Urinary bladder (tissue), 4 donors: ENCODE results near the gene PPP2R2D. TPM values are rescaled to one million over a fixed set of nuclear protein-coding genes. Genes with fewer than 3 reads are reported as not detected.
"Not testable (repeated sequence)": the region's sequence is repeated elsewhere in the genome, so short reads cannot be mapped to it uniquely, and the experiment has no call there.

ENCODE experiments used
- DNase-seq: peaks from one replicate; pipeline ENCODE4 v3.0.0-alpha.2; 2015; ENCODE audit errors: extremely low spot score
- H3K27ac ChIP-seq: one replicate; pipeline ENCODE4 v1.5.1; 2013; ENCODE audit warnings: low read depth, mild to moderate bottlenecking, moderate library complexity
- H3K36me3 ChIP-seq: one replicate; pipeline ENCODE4 v1.6.1; 2013; ENCODE audit warnings: mild to moderate bottlenecking, moderate library complexity; ENCODE audit not compliant: insufficient read depth
- H3K4me1 ChIP-seq: one replicate; pipeline ENCODE4 v1.6.1; 2013; ENCODE audit warnings: mild to moderate bottlenecking, moderate library complexity; ENCODE audit not compliant: insufficient read depth
- H3K4me3 ChIP-seq: one replicate; pipeline ENCODE4 v1.5.1; 2013; ENCODE audit warnings: low read depth, low read length
- WGBS: extraction: QIAGEN DNeasy Blood & Tissue Kit; methylation state at CpG from one replicate; pipeline ENCODE4 v1.1.7; 2013; 5-methylcytosine and 5-hydroxymethylcytosine counted together
- polyA plus RNA-seq: library from polyadenylated mRNA; stranded (reverse); fragments of 200-250 nt; gene quantifications from one replicate; pipeline ENCODE4 v1.2.3, GENCODE V29; 2013
- total RNA-seq: library from RNA; depleted of rRNA; stranded (reverse); fragments of >200 nt; gene quantifications from one replicate; pipeline ENCODE4 v1.2.3, GENCODE V29; 2014
- donor health status: healthy with polysubstance abuse.
- donor health status: healthy.

The PPP2R2D gene
- total and polyA plus RNA-seq, 2 donors: 25.1 to 44.7 TPM

- H3K36me3 ChIP-seq: no peaks in the 10 kb centered on the region
- no peak overlapping the region for H3K27ac ChIP-seq
- WGBS: 100% methylated on average over 1 of the region's 1 CpG
- H3K4me3 ChIP-seq: no peak overlapping the region
- H3K4me1 ChIP-seq: no peaks in the 10 kb centered on the region
- DNase-seq: no peak
Observed at GRCh38 chr10:131942455-131942854, 41.6 kb downstream of the PPP2R2D start.

- no peaks in the 10 kb centered on the region for H3K36me3 ChIP-seq
- WGBS: 78% methylated on average over 11 of the region's 11 CpGs
- H3K27ac ChIP-seq: no peak overlapping the region
- DNase-seq: no peak
- no peak overlapping the region for H3K4me3 ChIP-seq
- H3K4me1 ChIP-seq: no peaks in the 10 kb centered on the region
Observed at GRCh38 chr10:131943021-131943814, 42.4 kb downstream of the PPP2R2D start.

GRCh38 chr10:131944412-131944811, 43.6 kb downstream of the PPP2R2D start:
- peaks cover 2% of the 10 kb centered on the region for H3K36me3 ChIP-seq
- H3K4me1 ChIP-seq: no peaks in the 10 kb centered on the region
- H3K27ac ChIP-seq: no peak overlapping the region
- no peak overlapping the region for H3K4me3 ChIP-seq
- no peak for DNase-seq
- 77% methylated on average over 4 of the region's 4 CpGs for WGBS

GRCh38 chr10:131944976-131945695, 44.3 kb downstream of the PPP2R2D start:
- Histone ChIP-seq H3K27ac (no peak overlapping the region), H3K4me3 (no peak overlapping the region), H3K36me3 (peaks cover 2% of the 10 kb centered on the region), H3K4me1 (no peaks in the 10 kb centered on the region)
- DNase-seq: no peak
- 96% methylated on average over 28 of the region's 28 CpGs for WGBS

GRCh38 chr10:131946321-131946751, 45.5 kb downstream of the PPP2R2D start:
- 75% methylated on average over 14 of the region's 14 CpGs for WGBS

GRCh38 chr10:131946880-131947279, 46.1 kb downstream of the PPP2R2D start:
- DNase-seq: no peak
- 98% methylated on average over 14 of the region's 14 CpGs for WGBS
- Histone ChIP-seq H3K4me3 (no peak overlapping the region), H3K4me1 (no peaks in the 10 kb centered on the region), H3K27ac (no peak overlapping the region), H3K36me3 (peaks cover 2% of the 10 kb centered on the region)

More at GRCh38 chr10:131946321-131946751, 45.5 kb downstream of the PPP2R2D start:
- no peak for DNase-seq
- Histone ChIP-seq H3K27ac (no peak overlapping the region), H3K36me3 (peaks cover 2% of the 10 kb centered on the region), H3K4me3 (no peak overlapping the region), H3K4me1 (no peaks in the 10 kb centered on the region)

GRCh38 chr10:131947631-131948347, 47.0 kb downstream of the PPP2R2D start:
- 90% methylated on average over 18 of the region's 18 CpGs for WGBS
- peaks cover 2% of the 10 kb centered on the region for H3K36me3 ChIP-seq
- no peak overlapping the region for H3K4me3 ChIP-seq
- H3K27ac ChIP-seq: no peak overlapping the region
- DNase-seq: no peak
- H3K4me1 ChIP-seq: no peaks in the 10 kb centered on the region

- Histone ChIP-seq H3K4me3 (no peak overlapping the region), H3K4me1 (no peaks in the 10 kb centered on the region), H3K36me3 (peaks cover 2% of the 10 kb centered on the region), H3K27ac (no peak overlapping the region)
- DNase-seq: no peak
- 89% methylated on average over 6 of the region's 6 CpGs for WGBS
Observed at GRCh38 chr10:131948501-131948900, 47.7 kb downstream of the PPP2R2D start.

- no peak for DNase-seq
- H3K4me1 ChIP-seq: no peaks in the 10 kb centered on the region
- H3K4me3 ChIP-seq: no peak overlapping the region
- H3K36me3 ChIP-seq: peaks cover 2% of the 10 kb centered on the region
- WGBS: 94% methylated on average over 21 of the region's 23 CpGs
- H3K27ac ChIP-seq: no peak overlapping the region
Observed at GRCh38 chr10:131949041-131949862, 48.4 kb downstream of the PPP2R2D start.

GRCh38 chr10:131949908-131950307, 49.1 kb downstream of the PPP2R2D start:
- not testable (repeated sequence) for H3K4me3 ChIP-seq, H3K27ac ChIP-seq, DNase-seq, H3K36me3 ChIP-seq, H3K4me1 ChIP-seq
- 86% methylated on average over 5 of the region's 7 CpGs for WGBS

GRCh38 chr10:131954356-131954965, 53.7 kb downstream of the PPP2R2D start:
- no peak for DNase-seq
- H3K4me1 ChIP-seq: no peaks in the 10 kb centered on the region
- WGBS: 94% methylated on average over 21 of the region's 21 CpGs
- H3K4me3 ChIP-seq: no peak overlapping the region
- no peak overlapping the region for H3K27ac ChIP-seq
- no peaks in the 10 kb centered on the region for H3K36me3 ChIP-seq

GRCh38 chr10:131955591-131956340, 55.0 kb downstream of the PPP2R2D start:
- no peak for DNase-seq
- no peaks in the 10 kb centered on the region for H3K36me3 ChIP-seq
- no peaks in the 10 kb centered on the region for H3K4me1 ChIP-seq

More at GRCh38 chr10:131955591-131956340, 55.0 kb downstream of the PPP2R2D start:
- WGBS: 95% methylated on average over 38 of the region's 38 CpGs
- H3K4me3 ChIP-seq: no peak overlapping the region
- H3K27ac ChIP-seq: no peak overlapping the region
